ENCODE data around the gene TMIGD1. TPM values are rescaled to one million over a fixed set of nuclear protein-coding genes. Genes with fewer than 3 reads are reported as not detected.

The TMIGD1 gene
- polyA plus RNA-seq, 1 donor (not counting 4 experiments of a cell fraction or from before 2014, with no cell fraction given): not detected

DNA sequence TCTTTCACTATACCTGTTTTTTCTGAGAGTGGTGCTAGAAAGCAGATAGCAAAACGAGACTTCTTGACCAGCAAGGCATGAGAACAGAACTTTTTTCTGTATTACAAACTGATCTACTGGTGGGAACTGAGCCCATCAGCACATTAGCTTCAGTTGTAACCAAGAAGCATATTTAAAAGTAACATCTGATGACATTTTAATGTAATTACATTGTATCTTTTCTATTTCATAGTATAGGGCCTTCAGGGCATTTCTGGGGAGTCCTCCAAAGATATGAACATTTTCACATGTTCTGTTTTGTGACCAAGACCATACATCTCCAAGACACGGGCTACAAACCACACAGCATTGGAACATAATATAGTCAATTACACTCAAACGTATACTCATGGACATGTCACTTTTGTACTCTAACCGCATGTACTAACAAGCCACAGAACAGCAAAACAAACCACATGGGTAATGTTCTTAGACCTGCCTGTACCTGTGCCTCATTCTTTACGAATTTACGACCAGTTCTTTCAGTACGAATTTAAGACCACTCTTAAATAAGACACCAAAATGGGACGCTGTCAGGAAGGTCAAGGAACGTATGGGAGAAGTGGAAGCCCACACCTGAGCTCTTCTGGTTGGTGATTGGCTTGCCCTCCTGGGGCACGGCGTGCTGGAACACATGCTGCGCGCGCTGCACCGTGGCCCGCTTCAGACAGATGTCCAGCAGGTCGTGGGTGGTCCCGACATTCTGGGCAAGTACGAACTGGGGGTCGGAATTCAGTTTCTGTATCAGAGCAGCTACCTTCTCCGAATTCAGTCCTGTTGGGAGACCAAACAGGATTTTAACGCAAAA, 42.9 kb downstream of the TMIGD1 start:
- DNase-seq (ENCODE audit: low read depth, low spot score) (peak; percentile 38), FAIRE-seq (peak; percentile 87)
- no peaks in the 10 kb centered on the region for H3K36me3 ChIP-seq (ENCODE audit: control insufficient read depth in 2 of 2, extremely low read depth in 1 of 2, insufficient read depth in 2 of 2, low read length in 2 of 2)
- H3K9me3 ChIP-seq (ENCODE audit: control insufficient read depth, low read depth, low read length): no peaks in the 10 kb centered on the region
- dilution Hi-C loops (cut with MboI; ENCODE audit: extremely low pct_ligation_motif_present, low sequenced_read_pairs): no loop called here
- peaks cover 77% of the 10 kb centered on the region for H3K27me3 ChIP-seq (ENCODE audit: control insufficient read depth, extremely low read depth, insufficient read depth, low read length)
- H3K9ac ChIP-seq (ENCODE audit: control insufficient read depth, extremely low read depth, insufficient read depth, low read length): peak overlapping the region; percentile 55
- H3K79me2 ChIP-seq (ENCODE audit: control insufficient read depth, insufficient read depth, low read length): no peaks in the 10 kb centered on the region
- H3K27ac ChIP-seq (ENCODE audit: control insufficient read depth, insufficient read depth, low read length): no peak overlapping the region
- peak; percentile 90 for TF ChIP-seq EZH2 (IDR thresholded peaks at IDR 0.05; ENCODE audit: low read length)
- TF ChIP-seq, protein P1, sequence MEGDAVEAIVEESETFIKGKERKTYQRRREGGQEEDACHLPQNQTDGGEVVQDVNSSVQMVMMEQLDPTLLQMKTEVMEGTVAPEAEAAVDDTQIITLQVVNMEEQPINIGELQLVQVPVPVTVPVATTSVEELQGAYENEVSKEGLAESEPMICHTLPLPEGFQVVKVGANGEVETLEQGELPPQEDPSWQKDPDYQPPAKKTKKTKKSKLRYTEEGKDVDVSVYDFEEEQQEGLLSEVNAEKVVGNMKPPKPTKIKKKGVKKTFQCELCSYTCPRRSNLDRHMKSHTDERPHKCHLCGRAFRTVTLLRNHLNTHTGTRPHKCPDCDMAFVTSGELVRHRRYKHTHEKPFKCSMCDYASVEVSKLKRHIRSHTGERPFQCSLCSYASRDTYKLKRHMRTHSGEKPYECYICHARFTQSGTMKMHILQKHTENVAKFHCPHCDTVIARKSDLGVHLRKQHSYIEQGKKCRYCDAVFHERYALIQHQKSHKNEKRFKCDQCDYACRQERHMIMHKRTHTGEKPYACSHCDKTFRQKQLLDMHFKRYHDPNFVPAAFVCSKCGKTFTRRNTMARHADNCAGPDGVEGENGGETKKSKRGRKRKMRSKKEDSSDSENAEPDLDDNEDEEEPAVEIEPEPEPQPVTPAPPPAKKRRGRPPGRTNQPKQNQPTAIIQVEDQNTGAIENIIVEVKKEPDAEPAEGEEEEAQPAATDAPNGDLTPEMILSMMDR (optimal IDR thresholded peaks at IDR 0.05 in 1 of 3, IDR thresholded peaks at IDR 0.05 in 1 of 3, conservative IDR thresholded peaks at IDR 0.05 in 1 of 3; ENCODE audit: extremely low read depth in 1 of 3, insufficient read depth in 2 of 3, low read length in 3 of 3): no peak
- no peak overlapping the region for H2AFZ ChIP-seq (ENCODE audit: control insufficient read depth, low read length)
- peaks cover 14% of the 10 kb centered on the region for H3K4me1 ChIP-seq (ENCODE audit: control insufficient read depth, extremely low read depth, insufficient read depth, low read length)
- H4K20me1 ChIP-seq (ENCODE audit: control insufficient read depth, extremely low read depth, insufficient read depth, low read length): peaks cover 6% of the 10 kb centered on the region
- H3K4me2 ChIP-seq (ENCODE audit: control insufficient read depth, extremely low read depth, insufficient read depth, low read depth, low read length): peak overlapping the region; percentile 94
- peak overlapping the region; percentile 60 to 77 (median 66) for H3K4me3 ChIP-seq (ENCODE audit: control insufficient read depth in 2 of 3, extremely low read depth in 1 of 3, insufficient read depth in 2 of 3, low read depth in 1 of 3, low read length in 3 of 3)
- H3K9me1 ChIP-seq (ENCODE audit: control insufficient read depth, extremely low read depth, insufficient read depth, low read length): no peaks in the 10 kb centered on the region

DNA sequence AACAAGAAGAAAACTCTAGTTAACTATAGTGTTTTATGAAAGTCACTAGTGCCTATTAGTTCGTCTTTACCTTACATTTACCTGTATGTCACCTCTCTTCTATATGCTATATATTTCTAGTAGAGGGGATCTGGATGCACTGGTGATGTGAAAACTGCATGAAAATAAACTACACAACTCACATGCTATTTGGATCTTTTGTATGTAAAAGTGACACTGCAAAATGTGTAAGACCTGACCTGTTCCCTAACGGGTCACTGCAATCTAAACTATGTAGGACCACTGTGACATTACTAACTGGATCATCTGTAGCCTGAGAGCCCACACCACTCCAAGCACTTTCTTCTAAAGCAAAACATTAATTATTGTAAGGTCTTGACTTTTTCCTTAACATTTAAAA, 43.8 kb downstream of the TMIGD1 start:
- no peak overlapping the region for H3K27ac ChIP-seq (ENCODE audit: control insufficient read depth, insufficient read depth, low read length)
- no peaks in the 10 kb centered on the region for H3K9me3 ChIP-seq (ENCODE audit: control insufficient read depth, low read depth, low read length)
- no peaks in the 10 kb centered on the region for H3K36me3 ChIP-seq (ENCODE audit: control insufficient read depth in 2 of 2, extremely low read depth in 1 of 2, insufficient read depth in 2 of 2, low read length in 2 of 2)
- peaks cover 6% of the 10 kb centered on the region for H4K20me1 ChIP-seq (ENCODE audit: control insufficient read depth, extremely low read depth, insufficient read depth, low read length)
- peaks cover 77% of the 10 kb centered on the region for H3K27me3 ChIP-seq (ENCODE audit: control insufficient read depth, extremely low read depth, insufficient read depth, low read length)
- dilution Hi-C loops (cut with MboI; ENCODE audit: extremely low pct_ligation_motif_present, low sequenced_read_pairs): no loop called here
- H3K4me1 ChIP-seq (ENCODE audit: control insufficient read depth, extremely low read depth, insufficient read depth, low read length): peaks cover 14% of the 10 kb centered on the region
- H3K4me3 ChIP-seq (ENCODE audit: control insufficient read depth in 2 of 3, extremely low read depth in 1 of 3, insufficient read depth in 2 of 3, low read depth in 1 of 3, low read length in 3 of 3): no peak overlapping the region
- H3K79me2 ChIP-seq (ENCODE audit: control insufficient read depth, insufficient read depth, low read length): no peaks in the 10 kb centered on the region
- no peak for TF ChIP-seq EZH2 (IDR thresholded peaks at IDR 0.05; ENCODE audit: low read length)
- TF ChIP-seq, protein P1 (optimal IDR thresholded peaks at IDR 0.05 in 1 of 3, IDR thresholded peaks at IDR 0.05 in 1 of 3, conservative IDR thresholded peaks at IDR 0.05 in 1 of 3; ENCODE audit: extremely low read depth in 1 of 3, insufficient read depth in 2 of 3, low read length in 3 of 3): no peak
- FAIRE-seq: no peak
- H3K9ac ChIP-seq (ENCODE audit: control insufficient read depth, extremely low read depth, insufficient read depth, low read length): no peak overlapping the region
- H3K4me2 ChIP-seq (ENCODE audit: control insufficient read depth, extremely low read depth, insufficient read depth, low read depth, low read length): no peak overlapping the region
- H2AFZ ChIP-seq (ENCODE audit: control insufficient read depth, low read length): no peak overlapping the region
- DNase-seq (ENCODE audit: low read depth, low spot score): no peak
- H3K9me1 ChIP-seq (ENCODE audit: control insufficient read depth, extremely low read depth, insufficient read depth, low read length): no peaks in the 10 kb centered on the region

All from keratinocyte (primary cell).